GM19372 (cell line): ENCODE data around the gene KCNQ2.

Source experiments
- ATAC-seq: cut with Tn5 transposase; IDR thresholded peaks from one replicate; pipeline ENCODE4 v1.9.1; 2021; ENCODE audit warnings: mild to moderate bottlenecking, low read depth, moderate library complexity; ENCODE audit not compliant: unreplicated experiment

The KCNQ2 gene

GRCh38 chr20:63473555-63474449, 1.3 kb upstream of the KCNQ2 start:
- ATAC-seq = no peak

GRCh38 chr20:63472862-63473390, 471 bp upstream of the KCNQ2 start:
- no peak for ATAC-seq

GRCh38 chr20:63471717-63471980, 806 bp downstream of the KCNQ2 start:
- no peak for ATAC-seq

- no peak for ATAC-seq
These were observed 1.3 kb downstream of the KCNQ2 start for GRCh38 chr20:63471002-63471716.

GRCh38 chr20:63470410-63470809, 2.0 kb downstream of the KCNQ2 start:
- no peak for ATAC-seq

GRCh38 chr20:63469713-63470101, 2.7 kb downstream of the KCNQ2 start:
- ATAC-seq = no peak

- no peak for ATAC-seq
These were observed 3.3 kb downstream of the KCNQ2 start for GRCh38 chr20:63469019-63469712.

- ATAC-seq = no peak
These were observed 4.0 kb downstream of the KCNQ2 start for GRCh38 chr20:63468421-63468820.

- ATAC-seq = no peak
These were observed 5.0 kb downstream of the KCNQ2 start for GRCh38 chr20:63467294-63468083.

- ATAC-seq = no peak
These were observed 5.6 kb downstream of the KCNQ2 start for GRCh38 chr20:63466861-63467260.

GRCh38 chr20:63466250-63466825, 6.1 kb downstream of the KCNQ2 start:
- no peak for ATAC-seq

- ATAC-seq = no peak
These were observed 6.8 kb downstream of the KCNQ2 start for GRCh38 chr20:63465380-63466249.

GRCh38 chr20:63464289-63464635, 8.2 kb downstream of the KCNQ2 start:
- no peak for ATAC-seq

- ATAC-seq = no peak
These were observed 8.8 kb downstream of the KCNQ2 start for GRCh38 chr20:63463400-63464288.

GRCh38 chr20:63462244-63462643, 10.2 kb downstream of the KCNQ2 start:
- no peak for ATAC-seq

GRCh38 chr20:63461104-63461763, 11.2 kb downstream of the KCNQ2 start:
- no peak for ATAC-seq

GRCh38 chr20:63459070-63459380, 13.4 kb downstream of the KCNQ2 start:
- ATAC-seq = no peak
